Measurements from ENCODE around the gene VSTM2A. TPM values are rescaled to one million over a fixed set of nuclear protein-coding genes. Genes with fewer than 3 reads are reported as not detected.
"Not testable (repeated sequence)": the region's sequence is repeated elsewhere in the genome, so short reads cannot be mapped to it uniquely, and the experiment has no call there.

VSTM2A gene, protein sequence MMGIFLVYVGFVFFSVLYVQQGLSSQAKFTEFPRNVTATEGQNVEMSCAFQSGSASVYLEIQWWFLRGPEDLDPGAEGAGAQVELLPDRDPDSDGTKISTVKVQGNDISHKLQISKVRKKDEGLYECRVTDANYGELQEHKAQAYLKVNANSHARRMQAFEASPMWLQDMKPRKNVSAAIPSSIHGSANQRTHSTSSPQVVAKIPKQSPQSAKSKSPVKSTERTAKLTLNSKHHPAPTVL
- not detected for total RNA-seq

DNA sequence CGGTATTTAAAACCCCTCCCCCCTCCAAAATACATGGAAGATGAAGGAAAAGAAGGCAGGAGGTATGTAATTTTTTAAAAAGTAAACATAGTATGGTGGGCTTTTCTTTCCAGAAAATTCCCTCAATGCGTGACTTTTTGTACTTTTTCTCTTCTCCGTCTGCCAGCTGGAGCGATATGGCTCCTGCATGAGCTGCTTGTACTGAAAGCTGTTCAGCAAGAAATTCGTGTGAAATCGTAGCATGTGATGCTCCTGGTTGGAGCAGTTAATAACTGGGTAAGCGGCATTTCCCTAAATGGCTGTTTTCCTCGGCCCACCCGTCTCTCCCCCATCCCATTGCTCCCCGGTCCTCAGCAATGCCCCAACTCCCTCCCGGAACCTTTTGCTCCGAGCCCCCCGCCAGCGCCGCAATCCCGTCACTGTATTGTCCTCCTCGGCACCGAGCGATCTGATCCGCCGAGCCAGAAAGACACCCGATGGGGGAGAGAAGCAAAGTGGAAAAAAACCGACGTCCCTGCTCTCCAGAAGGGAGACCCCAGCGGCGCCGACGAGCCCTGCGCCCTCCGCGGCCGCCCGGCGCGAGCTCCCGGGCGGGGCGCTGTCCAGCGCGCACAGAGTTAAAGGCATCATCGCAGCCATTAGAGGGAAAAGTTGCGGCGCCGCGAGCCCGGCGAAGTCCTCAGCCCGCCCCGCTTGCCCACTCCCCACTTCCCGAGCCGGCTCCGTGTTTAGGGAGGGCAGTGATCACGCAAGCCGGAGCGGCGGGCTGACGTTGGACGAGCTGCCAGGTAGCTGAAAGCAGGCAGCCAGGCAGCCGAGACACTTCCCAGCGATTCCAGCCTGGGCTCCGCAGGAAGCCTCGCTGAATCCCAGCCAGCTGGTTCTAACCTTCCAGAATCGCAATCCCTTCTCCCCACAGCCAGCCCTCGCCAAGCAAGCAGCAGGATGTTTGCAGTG lies at the start of gene VSTM2A:
Gene VSTM2A (plus strand): TSS at position 707 of the 957 bp plus-strand sequence. CDS start 356 bp downstream, outside the sequence.
- Histone ChIP-seq H3K9me3 (ENCODE audit: control insufficient read depth in 3 of 3, low read length in 3 of 3) (no peaks in the 10 kb centered on the region), H3K9ac (ENCODE audit: low read depth in 1 of 3, low read length in 3 of 3) (no peak within 1 kb of the TSS), H3K4me1 (ENCODE audit: control insufficient read depth in 3 of 3, insufficient read depth in 3 of 3, low read length in 3 of 3) (peaks cover 3 to 9% (median 6%) of the 10 kb centered on the region in 3 donors), H3K27me3 (ENCODE audit: control insufficient read depth in 3 of 3, insufficient read depth in 3 of 3, low read length in 3 of 3) (peaks cover 34 to 58% (median 37%) of the 10 kb centered on the region in 3 donors), H3K36me3 (ENCODE audit: control insufficient read depth in 3 of 3, insufficient read depth in 3 of 3, low read length in 3 of 3) (no peaks in the 10 kb centered on the region), H3K4me3 (ENCODE audit: low read length in 3 of 3) (peak within 1 kb of the TSS; percentile 23 to 41 (median 27)), H3K27ac (ENCODE audit: low read depth, low read length) (no peak within 1 kb of the TSS)

DNA sequence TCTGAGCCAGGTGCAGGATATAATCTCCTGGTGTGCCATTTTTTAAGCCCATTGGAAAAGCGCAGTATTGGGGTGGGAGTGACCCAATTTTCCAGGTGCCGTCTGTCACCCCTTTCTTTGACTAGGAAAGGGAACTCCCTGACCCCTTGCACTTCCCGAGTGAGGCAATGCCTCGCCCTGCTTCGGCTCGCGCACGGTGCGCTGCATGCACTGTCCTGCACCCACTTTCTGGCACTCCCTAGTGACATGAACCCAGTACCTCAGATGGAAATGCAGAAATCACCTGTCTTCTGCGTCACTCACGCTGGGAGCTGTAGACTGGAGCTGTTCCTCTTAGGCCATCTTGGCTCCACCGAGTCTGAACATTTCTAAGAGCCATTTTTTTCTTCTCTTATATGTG lies 37.6 kb upstream of the VSTM2A start:
- H3K27me3 ChIP-seq (ENCODE audit: control insufficient read depth in 3 of 3, insufficient read depth in 3 of 3, low read length in 3 of 3); H3K9ac ChIP-seq (ENCODE audit: low read depth in 1 of 3, low read length in 3 of 3); H3K27ac ChIP-seq (ENCODE audit: low read depth, low read length); H3K4me3 ChIP-seq (ENCODE audit: low read length in 3 of 3); H3K4me1 ChIP-seq (ENCODE audit: control insufficient read depth in 3 of 3, insufficient read depth in 3 of 3, low read length in 3 of 3); H3K9me3 ChIP-seq (ENCODE audit: control insufficient read depth in 3 of 3, low read length in 3 of 3); H3K36me3 ChIP-seq (ENCODE audit: control insufficient read depth in 3 of 3, insufficient read depth in 3 of 3, low read length in 3 of 3): not testable (repeated sequence)

DNA sequence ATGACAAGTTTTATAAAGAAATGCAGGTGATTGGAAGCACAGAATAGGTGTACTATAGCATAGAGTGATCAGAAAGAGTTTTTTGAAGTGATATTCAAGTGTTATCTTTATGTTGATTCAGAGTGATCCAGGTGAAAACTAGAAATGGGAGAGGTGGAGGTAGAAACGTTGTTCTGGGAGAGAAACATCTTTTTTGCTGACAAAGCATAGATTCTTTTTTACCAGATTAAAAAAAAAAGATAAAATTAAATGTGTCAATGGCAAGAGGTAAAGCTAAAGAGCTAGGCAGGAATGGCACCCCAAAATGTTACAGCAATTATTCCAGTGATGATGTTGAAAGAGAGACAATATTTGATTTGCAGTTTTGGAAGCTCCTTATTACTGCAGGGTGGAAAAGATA lies 12.6 kb upstream of the VSTM2A start:
- Histone ChIP-seq H3K27me3 (ENCODE audit: control insufficient read depth in 3 of 3, insufficient read depth in 3 of 3, low read length in 3 of 3) (no peaks in the 10 kb centered on the region), H3K9me3 (ENCODE audit: control insufficient read depth in 3 of 3, low read length in 3 of 3) (no peaks in the 10 kb centered on the region), H3K4me3 (ENCODE audit: low read length in 3 of 3) (no peak overlapping the region), H3K9ac (ENCODE audit: low read depth in 1 of 3, low read length in 3 of 3) (no peak overlapping the region), H3K4me1 (ENCODE audit: control insufficient read depth in 3 of 3, insufficient read depth in 3 of 3, low read length in 3 of 3) (no peaks in the 10 kb centered on the region), H3K27ac (ENCODE audit: low read depth, low read length) (no peak overlapping the region), H3K36me3 (ENCODE audit: control insufficient read depth in 3 of 3, insufficient read depth in 3 of 3, low read length in 3 of 3) (no peaks in the 10 kb centered on the region)

DNA sequence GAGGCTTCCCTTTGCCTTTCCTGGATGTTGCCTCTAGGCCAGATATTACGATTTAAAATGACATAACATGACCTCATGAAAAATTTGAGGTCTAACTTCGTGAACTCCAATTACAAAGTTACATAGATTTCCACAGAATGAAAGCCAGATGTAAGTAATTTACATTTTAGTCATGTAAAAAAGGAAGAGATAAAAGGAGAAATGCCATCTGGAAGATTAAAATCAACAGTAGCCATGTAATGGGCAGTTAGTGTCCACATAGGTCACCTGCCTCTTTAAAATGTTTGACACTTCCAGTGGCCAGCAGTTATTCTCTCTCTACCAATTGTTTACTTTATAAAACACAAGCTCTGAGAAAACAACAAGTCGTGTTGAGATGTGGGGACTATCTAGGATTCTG lies 4.1 kb upstream of the VSTM2A start:
- H3K4me3 ChIP-seq (ENCODE audit: low read length in 3 of 3) = no peak overlapping the region
- no peaks in the 10 kb centered on the region for H3K9me3 ChIP-seq (ENCODE audit: control insufficient read depth in 3 of 3, low read length in 3 of 3)
- no peaks in the 10 kb centered on the region for H3K36me3 ChIP-seq (ENCODE audit: control insufficient read depth in 3 of 3, insufficient read depth in 3 of 3, low read length in 3 of 3)
- no peak overlapping the region for H3K27ac ChIP-seq (ENCODE audit: low read depth, low read length)
- H3K9ac ChIP-seq (ENCODE audit: low read depth in 1 of 3, low read length in 3 of 3) = no peak overlapping the region
- H3K4me1 ChIP-seq (ENCODE audit: control insufficient read depth in 3 of 3, insufficient read depth in 3 of 3, low read length in 3 of 3) = peaks cover 3 to 9% (median 6%) of the 10 kb centered on the region in 3 donors
- H3K27me3 ChIP-seq (ENCODE audit: control insufficient read depth in 3 of 3, insufficient read depth in 3 of 3, low read length in 3 of 3) = peaks cover 15 to 27% (median 19%) of the 10 kb centered on the region in 3 donors

DNA sequence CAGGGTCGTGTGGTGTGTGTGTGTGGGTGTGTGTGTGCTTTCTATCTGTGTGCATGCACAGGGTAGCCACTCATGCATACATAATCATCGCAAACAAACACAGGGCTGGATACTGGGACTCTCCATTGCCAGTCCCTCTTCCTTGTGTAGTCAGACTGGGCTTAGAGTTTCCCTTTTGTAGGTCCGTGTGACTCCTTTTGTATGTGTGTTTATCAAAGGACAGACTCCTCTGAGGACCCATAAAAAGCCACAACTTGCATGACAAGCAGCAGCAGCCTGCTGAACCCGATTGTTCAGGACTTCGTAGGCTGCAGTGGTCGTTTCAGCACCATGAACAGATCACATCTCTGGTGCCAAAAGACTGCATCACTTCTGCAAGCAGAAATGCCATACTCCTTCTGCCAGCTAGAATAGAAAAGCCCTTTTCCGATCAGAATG lies 895 bp downstream of the VSTM2A start:
- H3K4me3 ChIP-seq (ENCODE audit: low read length in 3 of 3) = no peak overlapping the region
- H3K27me3 ChIP-seq (ENCODE audit: control insufficient read depth in 3 of 3, insufficient read depth in 3 of 3, low read length in 3 of 3) = peaks cover 34 to 61% (median 37%) of the 10 kb centered on the region in 3 donors
- H3K9me3 ChIP-seq (ENCODE audit: control insufficient read depth in 3 of 3, low read length in 3 of 3) = no peaks in the 10 kb centered on the region
- no peaks in the 10 kb centered on the region for H3K36me3 ChIP-seq (ENCODE audit: control insufficient read depth in 3 of 3, insufficient read depth in 3 of 3, low read length in 3 of 3)
- H3K27ac ChIP-seq (ENCODE audit: low read depth, low read length) = no peak overlapping the region
- no peak overlapping the region for H3K9ac ChIP-seq (ENCODE audit: low read depth in 1 of 3, low read length in 3 of 3)
- peaks cover 3 to 9% (median 6%) of the 10 kb centered on the region in 3 donors for H3K4me1 ChIP-seq (ENCODE audit: control insufficient read depth in 3 of 3, insufficient read depth in 3 of 3, low read length in 3 of 3)

DNA sequence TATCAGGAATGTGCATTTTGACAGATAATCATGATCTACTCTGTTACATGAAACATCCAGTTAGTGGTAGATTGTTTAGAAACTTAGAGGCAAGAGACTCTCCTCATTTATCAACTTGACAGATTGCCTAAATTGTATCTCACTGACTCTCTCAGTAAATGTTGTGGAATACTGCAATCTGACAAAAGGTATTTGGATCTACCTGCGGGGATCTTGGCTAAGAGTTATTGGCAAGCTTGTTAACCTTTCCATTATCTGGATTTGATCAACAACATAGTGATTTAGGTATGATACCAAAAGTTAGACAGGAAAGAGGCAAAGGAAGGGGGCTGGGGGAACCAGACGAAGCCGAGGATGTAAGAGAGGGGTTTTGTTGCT lies 2.0 kb downstream of the VSTM2A start:
- Histone ChIP-seq H3K27me3 (ENCODE audit: control insufficient read depth in 3 of 3, insufficient read depth in 3 of 3, low read length in 3 of 3) (peaks cover 34 to 65% (median 37%) of the 10 kb centered on the region in 3 donors), H3K9me3 (ENCODE audit: control insufficient read depth in 3 of 3, low read length in 3 of 3) (no peaks in the 10 kb centered on the region), H3K27ac (ENCODE audit: low read depth, low read length) (no peak overlapping the region), H3K4me3 (ENCODE audit: low read length in 3 of 3) (no peak overlapping the region), H3K9ac (ENCODE audit: low read depth in 1 of 3, low read length in 3 of 3) (no peak overlapping the region), H3K4me1 (ENCODE audit: control insufficient read depth in 3 of 3, insufficient read depth in 3 of 3, low read length in 3 of 3) (peaks cover 3 to 9% (median 6%) of the 10 kb centered on the region in 3 donors), H3K36me3 (ENCODE audit: control insufficient read depth in 3 of 3, insufficient read depth in 3 of 3, low read length in 3 of 3) (no peaks in the 10 kb centered on the region)

DNA sequence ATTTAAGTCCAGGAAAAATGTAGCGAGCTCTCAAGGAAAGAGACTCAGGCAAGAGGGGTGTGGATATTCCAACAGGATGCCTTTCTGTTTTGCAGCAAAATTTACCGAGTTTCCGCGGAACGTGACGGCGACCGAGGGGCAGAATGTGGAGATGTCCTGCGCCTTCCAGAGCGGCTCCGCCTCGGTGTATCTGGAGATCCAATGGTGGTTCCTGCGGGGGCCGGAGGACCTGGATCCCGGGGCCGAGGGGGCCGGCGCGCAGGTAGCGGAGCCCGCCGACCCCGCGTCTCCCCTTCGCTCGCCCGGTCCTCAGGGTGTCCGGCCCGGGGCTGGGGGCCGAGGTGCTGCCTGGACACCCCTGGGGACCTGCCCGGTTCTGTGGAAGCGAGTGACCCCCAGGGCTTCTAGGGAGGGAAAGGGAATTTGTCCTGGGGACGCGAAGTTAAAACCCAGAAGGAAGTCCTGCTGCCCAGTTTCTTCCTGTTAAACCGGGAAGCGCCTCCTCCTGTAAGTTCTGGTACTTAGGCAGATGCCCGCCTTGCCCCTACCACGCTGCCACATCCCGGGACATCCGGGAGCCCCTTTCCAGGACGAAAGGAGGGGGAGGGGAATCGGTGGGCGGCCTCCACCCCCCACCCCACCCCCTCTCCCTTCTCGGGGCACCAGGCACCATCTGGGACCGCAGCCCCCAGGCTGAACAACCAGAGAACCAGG lies 2.5 kb downstream of the VSTM2A start:
- Histone ChIP-seq H3K9ac (ENCODE audit: low read depth in 1 of 3, low read length in 3 of 3) (no peak overlapping the region), H3K9me3 (ENCODE audit: control insufficient read depth in 3 of 3, low read length in 3 of 3) (no peaks in the 10 kb centered on the region), H3K4me3 (ENCODE audit: low read length in 3 of 3) (no peak overlapping the region), H3K4me1 (ENCODE audit: control insufficient read depth in 3 of 3, insufficient read depth in 3 of 3, low read length in 3 of 3) (peaks cover 3 to 9% (median 6%) of the 10 kb centered on the region in 3 donors), H3K27me3 (ENCODE audit: control insufficient read depth in 3 of 3, insufficient read depth in 3 of 3, low read length in 3 of 3) (peaks cover 34 to 60% (median 37%) of the 10 kb centered on the region in 3 donors), H3K27ac (ENCODE audit: low read depth, low read length) (no peak overlapping the region), H3K36me3 (ENCODE audit: control insufficient read depth in 3 of 3, insufficient read depth in 3 of 3, low read length in 3 of 3) (no peaks in the 10 kb centered on the region)

DNA sequence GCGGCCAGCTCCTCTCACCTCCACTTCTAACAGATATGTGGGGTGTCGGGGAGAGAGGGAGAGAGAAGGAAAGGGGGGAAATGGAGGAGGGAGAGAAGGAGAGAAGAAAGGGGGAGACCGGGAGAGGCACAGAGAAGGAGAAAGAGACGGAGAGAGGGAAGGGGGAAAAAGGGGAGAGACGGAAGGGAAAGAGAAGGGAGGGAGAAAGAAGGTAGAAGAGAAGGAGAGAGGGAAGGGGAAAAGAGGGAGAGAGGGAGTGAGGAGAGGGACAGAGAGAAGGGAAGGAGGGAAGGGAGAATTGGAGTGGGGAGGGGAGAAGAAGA lies 3.0 kb downstream of the VSTM2A start:
- Histone ChIP-seq H3K27me3 (ENCODE audit: control insufficient read depth in 3 of 3, insufficient read depth in 3 of 3, low read length in 3 of 3) (peaks cover 34 to 60% (median 37%) of the 10 kb centered on the region in 3 donors), H3K9me3 (ENCODE audit: control insufficient read depth in 3 of 3, low read length in 3 of 3) (no peaks in the 10 kb centered on the region), H3K36me3 (ENCODE audit: control insufficient read depth in 3 of 3, insufficient read depth in 3 of 3, low read length in 3 of 3) (no peaks in the 10 kb centered on the region), H3K4me3 (ENCODE audit: low read length in 3 of 3) (no peak overlapping the region), H3K4me1 (ENCODE audit: control insufficient read depth in 3 of 3, insufficient read depth in 3 of 3, low read length in 3 of 3) (peaks cover 3 to 9% (median 6%) of the 10 kb centered on the region in 3 donors), H3K27ac (ENCODE audit: low read depth, low read length) (no peak overlapping the region), H3K9ac (ENCODE audit: low read depth in 1 of 3, low read length in 3 of 3) (no peak overlapping the region)

DNA sequence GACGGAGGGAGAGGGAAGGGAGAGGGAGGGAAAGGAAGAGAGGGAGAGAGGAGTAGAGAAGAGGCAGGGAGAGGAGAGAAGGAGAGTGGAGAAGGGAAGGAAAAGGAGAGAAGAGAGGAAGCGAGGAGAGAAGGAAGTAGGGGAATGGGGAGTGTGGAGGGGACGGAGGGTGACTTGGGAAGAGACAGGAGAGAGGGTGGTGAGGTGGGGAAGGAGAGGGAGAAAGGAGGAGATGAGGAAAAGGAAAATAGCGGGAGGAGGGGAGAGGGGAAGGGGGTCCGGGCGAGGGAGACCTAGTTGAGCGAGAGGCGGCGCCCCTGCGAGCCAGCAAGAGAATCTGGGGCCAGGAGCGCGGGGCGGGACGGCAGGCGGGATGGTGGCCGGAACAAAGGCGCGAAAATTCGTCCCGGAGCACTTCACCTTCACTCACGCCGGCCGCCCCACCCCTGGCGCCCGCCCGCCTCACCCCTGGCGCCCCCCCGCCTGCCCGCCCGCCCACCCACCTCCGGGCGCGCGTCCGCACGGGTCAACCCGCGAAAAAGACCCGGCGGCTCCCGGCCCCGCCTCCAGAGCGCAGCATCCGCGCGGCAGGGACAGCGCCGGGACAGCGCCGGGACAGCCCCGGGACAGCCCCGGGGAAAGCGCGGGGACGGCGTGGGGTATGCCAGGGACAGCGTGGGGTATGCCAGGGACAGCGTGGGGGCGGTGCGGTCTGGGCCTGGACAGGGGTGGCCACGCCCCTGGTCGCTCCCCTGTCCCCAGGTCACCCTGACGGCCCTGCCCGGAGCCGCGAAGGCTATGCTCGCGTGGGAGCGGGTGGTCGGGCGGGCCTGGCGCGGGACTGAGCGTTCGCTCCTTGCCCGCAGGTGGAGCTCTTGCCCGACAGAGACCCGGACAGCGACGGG lies 4.2 kb downstream of the VSTM2A start:
- H3K27ac ChIP-seq (ENCODE audit: low read depth, low read length) = no peak overlapping the region
- peaks cover 3 to 9% (median 6%) of the 10 kb centered on the region in 3 donors for H3K4me1 ChIP-seq (ENCODE audit: control insufficient read depth in 3 of 3, insufficient read depth in 3 of 3, low read length in 3 of 3)
- no peak overlapping the region for H3K4me3 ChIP-seq (ENCODE audit: low read length in 3 of 3)
- no peak overlapping the region for H3K9ac ChIP-seq (ENCODE audit: low read depth in 1 of 3, low read length in 3 of 3)
- no peaks in the 10 kb centered on the region for H3K9me3 ChIP-seq (ENCODE audit: control insufficient read depth in 3 of 3, low read length in 3 of 3)
- no peaks in the 10 kb centered on the region for H3K36me3 ChIP-seq (ENCODE audit: control insufficient read depth in 3 of 3, insufficient read depth in 3 of 3, low read length in 3 of 3)
- peaks cover 33 to 56% (median 37%) of the 10 kb centered on the region in 3 donors for H3K27me3 ChIP-seq (ENCODE audit: control insufficient read depth in 3 of 3, insufficient read depth in 3 of 3, low read length in 3 of 3)
